Measurements from ENCODE around the gene CDX2. TPM values are rescaled to one million over a fixed set of nuclear protein-coding genes. Genes with fewer than 3 reads are reported as not detected.
"Not testable (repeated sequence)": the region's sequence is repeated elsewhere in the genome, so short reads cannot be mapped to it uniquely, and the experiment has no call there.

Gene CDX2
- total and polyA plus RNA-seq, 8 donors, result 0.03 to 106 (median 1.3) TPM; not detected in 4

DNA sequence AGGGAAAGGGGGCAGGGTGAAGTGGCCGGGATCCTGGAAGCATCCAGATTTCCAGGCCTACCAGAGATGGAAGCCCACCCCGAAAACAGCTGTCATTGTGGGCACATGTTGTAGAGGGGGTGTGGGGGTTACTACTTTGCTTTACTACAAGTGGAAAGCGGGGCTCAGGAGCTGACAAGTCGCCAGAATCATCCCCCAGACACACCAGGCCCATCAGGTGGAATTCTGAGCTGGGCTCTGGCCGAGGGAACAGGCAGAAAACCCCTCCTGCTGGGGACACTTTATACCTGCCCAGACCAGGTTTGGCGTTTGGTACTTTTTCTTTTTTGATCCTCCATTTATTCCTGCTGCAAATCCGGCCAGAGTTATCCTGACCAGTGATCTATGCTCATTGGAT is 3.8 kb downstream of the CDX2 start:
- 53 to 70% (median 65%) methylated on average over 6 to 7 of the region's 7 CpGs for WGBS, 5 donors
- no peak overlapping the region for H3K4me3 ChIP-seq
- intact Hi-C loops (cut with DNase I; ENCODE audit: low total_unique reads), result no loop called here
- no peak overlapping the region for H3K27ac ChIP-seq
- peaks cover 37 to 100% (median 84%) of the 10 kb centered on the region in 3 donors for H3K27me3 ChIP-seq
- TF ChIP-seq EP300 (IDR thresholded peaks at IDR 0.05), result no peak
- no peak for TF ChIP-seq POLR2AphosphoS5 (IDR thresholded peaks at IDR 0.05)
- TF ChIP-seq POLR2A (IDR thresholded peaks at IDR 0.05), result no peak
- TF ChIP-seq, protein P1, sequence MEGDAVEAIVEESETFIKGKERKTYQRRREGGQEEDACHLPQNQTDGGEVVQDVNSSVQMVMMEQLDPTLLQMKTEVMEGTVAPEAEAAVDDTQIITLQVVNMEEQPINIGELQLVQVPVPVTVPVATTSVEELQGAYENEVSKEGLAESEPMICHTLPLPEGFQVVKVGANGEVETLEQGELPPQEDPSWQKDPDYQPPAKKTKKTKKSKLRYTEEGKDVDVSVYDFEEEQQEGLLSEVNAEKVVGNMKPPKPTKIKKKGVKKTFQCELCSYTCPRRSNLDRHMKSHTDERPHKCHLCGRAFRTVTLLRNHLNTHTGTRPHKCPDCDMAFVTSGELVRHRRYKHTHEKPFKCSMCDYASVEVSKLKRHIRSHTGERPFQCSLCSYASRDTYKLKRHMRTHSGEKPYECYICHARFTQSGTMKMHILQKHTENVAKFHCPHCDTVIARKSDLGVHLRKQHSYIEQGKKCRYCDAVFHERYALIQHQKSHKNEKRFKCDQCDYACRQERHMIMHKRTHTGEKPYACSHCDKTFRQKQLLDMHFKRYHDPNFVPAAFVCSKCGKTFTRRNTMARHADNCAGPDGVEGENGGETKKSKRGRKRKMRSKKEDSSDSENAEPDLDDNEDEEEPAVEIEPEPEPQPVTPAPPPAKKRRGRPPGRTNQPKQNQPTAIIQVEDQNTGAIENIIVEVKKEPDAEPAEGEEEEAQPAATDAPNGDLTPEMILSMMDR (IDR thresholded peaks at IDR 0.05), result no peak
- no peaks in the 10 kb centered on the region for H3K36me3 ChIP-seq
- DNase-seq, result no peak
- H3K4me1 ChIP-seq, result peaks cover 34 to 63% (median 55%) of the 10 kb centered on the region in 4 donors
- no peaks in the 10 kb centered on the region for H3K9me3 ChIP-seq

DNA sequence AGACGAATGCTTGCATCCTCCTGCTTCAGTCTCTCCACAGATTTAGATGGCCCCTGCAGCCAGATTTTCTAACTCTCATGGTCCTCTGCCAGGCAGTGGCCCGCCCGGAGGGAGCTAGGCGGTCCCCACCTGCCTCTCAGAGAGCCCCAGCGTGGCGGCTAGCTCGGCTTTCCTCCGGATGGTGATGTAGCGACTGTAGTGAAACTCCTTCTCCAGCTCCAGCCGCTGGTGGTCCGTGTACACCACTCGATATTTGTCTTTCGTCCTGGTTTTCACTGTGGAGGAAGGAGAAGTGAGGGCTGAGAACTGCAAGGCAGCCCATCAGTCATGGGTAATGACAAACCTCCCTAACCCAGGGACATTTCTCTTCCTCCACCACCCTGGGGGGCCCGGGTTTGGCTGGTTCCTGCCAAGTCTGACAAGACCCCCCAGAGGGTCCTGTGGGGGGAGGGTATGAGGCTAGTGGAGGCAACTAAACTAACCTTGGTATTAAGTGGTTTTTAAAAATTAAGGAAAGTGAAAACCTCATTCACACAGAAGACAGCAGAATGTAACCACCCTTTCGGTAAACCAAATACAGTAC is 4.3 kb downstream of the CDX2 start:
- Histone ChIP-seq H3K4me1 (peaks cover 38 to 67% (median 58%) of the 10 kb centered on the region in 4 donors), H3K36me3 (no peaks in the 10 kb centered on the region), H3K27me3 (peaks cover 37 to 100% (median 84%) of the 10 kb centered on the region in 3 donors), H3K4me3 (no peak overlapping the region), H3K27ac (no peak overlapping the region), H3K9me3 (no peaks in the 10 kb centered on the region)
- intact Hi-C loops (cut with DNase I; ENCODE audit: low total_unique reads), result no loop called here
- DNase-seq, result no peak
- TF ChIP-seq POLR2A (IDR thresholded peaks at IDR 0.05) (no peak), EP300 (IDR thresholded peaks at IDR 0.05) (no peak), POLR2AphosphoS5 (IDR thresholded peaks at IDR 0.05) (no peak)
- TF ChIP-seq, protein P1 (IDR thresholded peaks at IDR 0.05), result no peak
- 31 to 64% (median 40%) methylated on average over 11 to 15 of the region's 15 CpGs for WGBS, 5 donors

DNA sequence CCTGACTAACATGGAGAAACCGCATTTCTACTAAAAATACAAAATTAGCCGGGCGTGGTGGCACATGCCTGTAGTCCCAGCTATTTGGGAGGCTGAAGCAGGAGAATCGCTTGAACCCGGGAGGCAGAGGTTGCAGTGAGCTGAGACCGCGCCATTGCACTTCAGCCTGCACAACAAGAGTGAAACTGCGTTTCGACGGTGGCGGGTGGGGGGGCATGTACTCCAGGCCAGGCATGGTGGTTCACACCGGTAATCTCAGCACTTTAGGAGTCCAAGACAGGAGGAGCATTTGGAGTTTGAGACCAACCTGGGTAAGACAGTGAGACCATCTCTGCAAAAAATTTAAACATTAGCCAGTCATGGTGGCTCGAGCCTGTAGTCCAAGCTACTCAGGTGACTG is 4.9 kb downstream of the CDX2 start:
- peaks cover 37 to 100% (median 84%) of the 10 kb centered on the region in 3 donors for H3K27me3 ChIP-seq
- WGBS, 5 donors, result 63 to 80% (median 76%) methylated on average over 13 of the region's 13 CpGs

DNA sequence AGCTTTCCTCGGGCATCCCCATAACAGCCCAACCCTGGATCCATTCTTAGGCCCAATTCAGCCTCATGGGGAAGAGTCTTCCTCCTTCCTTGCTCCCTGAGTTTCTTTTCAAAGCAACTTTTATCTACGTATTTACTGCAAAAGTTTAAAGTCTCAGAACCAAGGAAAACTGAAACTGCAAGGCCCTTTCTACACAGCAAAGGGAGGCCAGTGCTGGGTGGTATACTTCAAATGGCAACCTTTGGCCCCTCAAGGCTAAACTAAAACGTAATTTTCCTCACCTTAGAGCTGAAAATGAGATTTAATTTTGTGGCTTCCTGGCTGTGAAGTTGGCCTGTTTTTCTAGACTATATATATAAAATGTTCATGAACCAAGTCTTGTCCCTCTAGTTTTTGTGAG is 5.6 kb downstream of the CDX2 start:
- no peak for DNase-seq
- H3K27ac ChIP-seq, result no peak overlapping the region

More for the DNA sequence above, 4.9 kb downstream of the CDX2 start:
- H3K9me3 ChIP-seq; H3K4me3 ChIP-seq; H3K36me3 ChIP-seq; DNase-seq; H3K27ac ChIP-seq; intact Hi-C loops (cut with DNase I; ENCODE audit: low total_unique reads): not testable (repeated sequence)
- peaks cover 38 to 70% (median 61%) of the 10 kb centered on the region in 4 donors for H3K4me1 ChIP-seq

More for the DNA sequence above, 5.6 kb downstream of the CDX2 start:
- Histone ChIP-seq H3K9me3 (no peaks in the 10 kb centered on the region), H3K36me3 (no peaks in the 10 kb centered on the region), H3K4me1 (peaks cover 32 to 67% (median 57%) of the 10 kb centered on the region in 4 donors), H3K27me3 (peaks cover 36 to 100% (median 84%) of the 10 kb centered on the region in 3 donors), H3K4me3 (no peak overlapping the region)
- TF ChIP-seq POLR2A (IDR thresholded peaks at IDR 0.05) (no peak), POLR2AphosphoS5 (IDR thresholded peaks at IDR 0.05) (no peak), EP300 (IDR thresholded peaks at IDR 0.05) (no peak)
- TF ChIP-seq, protein P1 (IDR thresholded peaks at IDR 0.05), result no peak
- intact Hi-C loops (cut with DNase I; ENCODE audit: low total_unique reads), result no loop called here
- WGBS, 5 donors, result 60 to 82% (median 71%) methylated on average over 3 of the region's 3 CpGs
